Esophagus muscularis mucosa (tissue), 3 donors: ENCODE data around the gene ZFP92.

ENCODE experiments used
- CTCF ChIP-seq, 3 experiments: fragments of 200-600 bp in 2 of 3; fragments of 450-650 bp in 1 of 3; sonication (generic) in 2 of 3; IDR thresholded peaks; one replicate each; pipeline ENCODE4 v1.5.1; 2017 to 2019; ENCODE audit warnings: antibody characterized with exemption in 3 of 3, mild to moderate bottlenecking in 2 of 3, moderate library complexity in 1 of 3
- POLR2A ChIP-seq: fragments of 450-650 bp; IDR thresholded peaks from one replicate; pipeline ENCODE4 v1.6.1; 2017; ENCODE audit warnings: antibody characterized with exemption, moderate library complexity, mild to moderate bottlenecking, low read depth

DNA sequence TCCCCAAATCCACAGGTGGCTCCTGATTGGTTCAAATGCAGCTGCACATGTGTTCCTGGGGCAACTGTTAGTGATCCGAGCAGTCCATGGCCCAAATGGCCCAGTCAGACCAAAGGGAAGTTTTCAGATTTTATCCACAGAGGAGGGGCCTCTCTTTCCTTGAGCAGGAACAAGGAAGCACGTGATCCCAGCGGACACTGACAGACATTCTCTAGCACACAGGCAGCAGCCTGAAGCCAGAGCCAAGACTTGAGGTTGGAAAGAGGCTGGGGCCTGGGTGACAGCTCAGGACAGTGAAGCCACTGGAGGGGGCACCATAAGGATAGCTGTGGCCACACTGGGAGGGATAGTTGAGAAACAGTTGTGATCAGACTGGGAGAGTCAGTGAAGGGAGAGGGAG is 3.5 kb upstream of the ZFP92 start:
- TF ChIP-seq POLR2A (no peak), CTCF (IDR thresholded peaks at IDR 0.05) (no peak)
